Mesenchymal stem cell (in vitro differentiated cells and primary cell): ENCODE measurements around the gene TLCD2.
"Not testable (repeated sequence)": the region's sequence is repeated elsewhere in the genome, so short reads cannot be mapped to it uniquely, and the experiment has no call there.

Experiments used
- DNase-seq: peaks from one replicate; pipeline ENCODE4 v3.0.0-alpha.2; 2013
- H2AFZ ChIP-seq: one replicate; pipeline ENCODE4 v1.6.1; 2013; ENCODE audit warnings: low read depth, mild to moderate bottlenecking, control low read depth, inconsistent platforms, low read length, moderate library complexity
- H2AK5ac ChIP-seq: 2 replicates; pipeline ENCODE4 v1.6.1; 2013; ENCODE audit warnings: low read length, moderate library complexity, mild to moderate bottlenecking, inconsistent platforms; ENCODE audit not compliant: severe bottlenecking
- H2BK120ac ChIP-seq: one replicate; pipeline ENCODE4 v1.6.1; 2013; ENCODE audit warnings: low read depth, mild to moderate bottlenecking, inconsistent platforms, low read length, moderate library complexity
- H2BK12ac ChIP-seq, 2 experiments: one replicate each; pipeline ENCODE4 v1.6.1; 2013; ENCODE audit warnings: inconsistent platforms in 2 of 2, low read length in 2 of 2, mild to moderate bottlenecking in 2 of 2, moderate library complexity in 2 of 2, control low read depth in 1 of 2
- H2BK15ac ChIP-seq: one replicate; pipeline ENCODE4 v1.6.1; 2013; ENCODE audit warnings: mild to moderate bottlenecking, low read depth, inconsistent platforms; ENCODE audit not compliant: poor library complexity, severe bottlenecking
- H2BK5ac ChIP-seq: 2 replicates; pipeline ENCODE4 v1.6.1; 2013; ENCODE audit warnings: low read depth, mild to moderate bottlenecking, low read length, control low read depth, inconsistent platforms; ENCODE audit not compliant: poor library complexity, severe bottlenecking
- H3K14ac ChIP-seq, 2 experiments: one replicate each; pipeline ENCODE4 v1.6.1; 2013; ENCODE audit warnings: inconsistent platforms in 2 of 2, low read length in 2 of 2, control low read depth in 1 of 2, mild to moderate bottlenecking in 1 of 2, moderate library complexity in 1 of 2
- H3K18ac ChIP-seq, 2 experiments: one replicate each; pipeline ENCODE4 v1.6.1; 2013; ENCODE audit warnings: inconsistent platforms in 2 of 2, low read length in 2 of 2, control low read depth in 1 of 2, low read depth in 1 of 2, mild to moderate bottlenecking in 1 of 2
- H3K23ac ChIP-seq, 2 experiments: one replicate each; pipeline ENCODE4 v1.6.1; 2013; ENCODE audit warnings: inconsistent platforms in 2 of 2, low read length in 2 of 2, mild to moderate bottlenecking in 2 of 2, moderate library complexity in 2 of 2, control low read depth in 1 of 2
- H3K27ac ChIP-seq: 2 replicates; pipeline ENCODE4 v1.5.1; 2013; ENCODE audit warnings: mild to moderate bottlenecking, moderate library complexity, low read length, control low read depth, inconsistent platforms; ENCODE audit not compliant: poor library complexity, severe bottlenecking
- H3K27me3 ChIP-seq, 2 experiments: 2 replicates each; pipeline versions ENCODE4 v1.6.1 to v1.7.0; 2013; ENCODE audit warnings: low read length in 2 of 2, mild to moderate bottlenecking in 2 of 2, moderate library complexity in 2 of 2, control low read depth in 1 of 2, inconsistent platforms in 1 of 2; ENCODE audit not compliant: control insufficient read depth in 1 of 2, insufficient read depth in 1 of 2
- H3K36me3 ChIP-seq, 2 experiments: 2 replicates each; pipeline versions ENCODE4 v1.6.1 to v1.7.0; 2013; ENCODE audit warnings: low read length in 2 of 2, control low read depth in 1 of 2, inconsistent platforms in 1 of 2, low read depth in 1 of 2, mild to moderate bottlenecking in 1 of 2; ENCODE audit not compliant: insufficient read depth in 2 of 2, control insufficient read depth in 1 of 2
- H3K4ac ChIP-seq, 2 experiments: one replicate each; pipeline ENCODE4 v1.6.1; 2013; ENCODE audit warnings: inconsistent platforms in 2 of 2, low read length in 2 of 2, mild to moderate bottlenecking in 2 of 2, moderate library complexity in 2 of 2, control low read depth in 1 of 2, low read depth in 1 of 2
- H3K4me1 ChIP-seq: 2 replicates; pipeline ENCODE4 v1.6.1; 2013; ENCODE audit warnings: low read depth, low read length, control low read depth; ENCODE audit not compliant: control insufficient read depth, insufficient read depth
- H3K4me2 ChIP-seq: 2 replicates; pipeline ENCODE4 v1.6.1; 2013; ENCODE audit warnings: low read length, mild to moderate bottlenecking, inconsistent platforms; ENCODE audit not compliant: poor library complexity, severe bottlenecking
- H3K4me3 ChIP-seq, 2 experiments: 2 replicates each; pipeline versions ENCODE4 v1.5.1 to v1.7.0; 2013; ENCODE audit warnings: low read length in 2 of 2, mild to moderate bottlenecking in 2 of 2, control low read depth in 1 of 2, low read depth in 1 of 2; ENCODE audit not compliant: insufficient read depth in 1 of 2
- H3K79me1 ChIP-seq: replicated peaks from 2 replicates; pipeline ENCODE4 v1.6.1; 2013; ENCODE audit warnings: mild to moderate bottlenecking, control low read depth, low read length, inconsistent platforms; ENCODE audit not compliant: poor library complexity, severe bottlenecking
- H3K9ac ChIP-seq: 2 replicates; pipeline ENCODE4 v1.7.0; 2013; ENCODE audit warnings: mild to moderate bottlenecking, low read length, moderate library complexity
- H3K9me3 ChIP-seq: 2 replicates; pipeline ENCODE4 v1.7.0; 2013; ENCODE audit warnings: mild to moderate bottlenecking, low read length; ENCODE audit not compliant: control insufficient read depth
- H4K8ac ChIP-seq: one replicate; pipeline ENCODE4 v1.6.1; 2013; ENCODE audit warnings: inconsistent platforms, mild to moderate bottlenecking, low read length, moderate library complexity
- H4K91ac ChIP-seq: one replicate; pipeline ENCODE4 v1.6.1; 2013; ENCODE audit warnings: mild to moderate bottlenecking, low read length, inconsistent platforms
- WGBS: methylation state at CpG from one replicate; pipeline ENCODE4 v1.1.7; 2013; ENCODE audit warnings: mixed read lengths; 5-methylcytosine and 5-hydroxymethylcytosine counted together

TLCD2 gene

DNA sequence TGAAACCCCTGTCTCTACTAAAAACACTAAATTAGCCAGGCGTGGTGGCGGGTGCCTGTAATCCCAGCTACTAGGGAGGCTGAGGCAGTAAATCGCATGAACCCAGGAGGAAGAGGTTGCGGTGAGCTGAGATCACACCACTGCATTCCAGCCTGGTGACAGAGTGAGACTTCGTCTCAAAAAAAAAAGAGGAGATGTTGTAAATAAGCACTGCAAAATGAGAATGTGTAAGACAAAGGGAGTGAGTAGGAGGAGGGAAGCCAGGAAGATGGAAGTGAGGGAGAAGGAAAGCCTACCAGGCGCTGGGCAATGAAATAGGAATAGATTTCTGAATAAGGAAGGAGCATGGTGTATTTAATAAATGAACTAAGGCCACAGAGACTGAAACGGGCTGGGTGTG lies 16.8 kb downstream of the TLCD2 start:
- WGBS: 69% methylated on average over 7 of the region's 7 CpGs
- DNase-seq: peak; percentile 71
- Histone ChIP-seq H2BK15ac (no peak overlapping the region), H3K27me3 (no peaks in the 10 kb centered on the region), H2AFZ (no peak overlapping the region), H3K18ac (no peak overlapping the region), H4K8ac (no peak overlapping the region), H3K27ac (no peak overlapping the region), H3K4ac (no peak overlapping the region), H2BK120ac (no peak overlapping the region), H2BK5ac (no peak overlapping the region), H3K14ac (no peak overlapping the region), H2AK5ac (no peak overlapping the region), H3K9ac (no peak overlapping the region), H4K91ac (no peak overlapping the region), H3K9me3 (peaks cover 4% of the 10 kb centered on the region), H2BK12ac (no peak overlapping the region), H3K79me1 (no peaks in the 10 kb centered on the region), H3K23ac (no peak overlapping the region), H3K4me1 (no peaks in the 10 kb centered on the region), H3K4me2 (no peak overlapping the region), H3K36me3 (no peaks in the 10 kb centered on the region), H3K4me3 (no peak overlapping the region)

DNA sequence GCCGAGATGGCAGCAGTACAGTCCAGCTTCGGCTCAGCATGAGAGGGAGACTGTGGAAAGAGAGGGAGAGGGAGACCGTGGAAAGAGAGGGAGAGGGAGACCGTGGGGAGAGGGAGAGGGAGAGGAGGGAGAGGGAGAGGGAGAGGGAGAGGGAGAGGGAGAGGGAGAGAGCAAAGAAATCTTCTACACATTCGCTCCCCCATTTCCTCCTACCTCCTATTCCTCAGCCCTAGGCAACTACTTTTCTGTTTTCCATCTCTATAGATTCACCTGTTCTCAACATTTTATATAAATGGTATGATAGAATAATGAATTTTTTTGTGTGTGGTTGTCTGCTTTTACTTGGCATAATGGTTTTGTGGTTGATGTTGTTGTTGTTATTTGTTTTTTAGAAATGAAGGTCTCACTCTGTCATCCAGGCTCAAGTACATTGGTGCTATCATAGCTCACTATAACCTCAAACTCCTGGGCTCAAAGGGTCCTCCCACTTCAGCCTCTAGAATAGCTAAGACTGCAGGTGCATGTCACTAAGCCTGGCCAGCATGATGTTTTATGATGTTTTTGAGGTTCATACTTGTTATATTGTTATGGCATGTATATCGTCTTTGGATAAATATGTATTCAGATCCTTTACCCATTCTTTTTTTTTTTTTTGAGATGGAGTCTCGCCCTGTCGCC lies 19.5 kb downstream of the TLCD2 start:
- Histone ChIP-seq H3K79me1 (no peaks in the 10 kb centered on the region), H3K4me2 (no peak overlapping the region), H2AFZ (no peak overlapping the region), H3K9ac (no peak overlapping the region), H3K14ac (no peak overlapping the region), H3K4me1 (peaks cover under 1% of the 10 kb centered on the region), H2BK12ac (no peak overlapping the region), H3K18ac (no peak overlapping the region), H3K27me3 (no peaks in the 10 kb centered on the region), H2BK5ac (no peak overlapping the region), H2BK15ac (no peak overlapping the region), H2AK5ac (no peak overlapping the region), H3K36me3 (no peaks in the 10 kb centered on the region), H3K27ac (no peak overlapping the region), H4K91ac (no peak overlapping the region), H3K4ac (no peak overlapping the region), H4K8ac (no peak overlapping the region), H3K9me3 (peaks cover 4% of the 10 kb centered on the region), H2BK120ac (no peak overlapping the region), H3K23ac (no peak overlapping the region), H3K4me3 (no peak overlapping the region)
- DNase-seq: no peak
- WGBS: 100% methylated on average over 1 of the region's 8 CpGs

GRCh38 chr17:1688405-1688804 lies 21.8 kb downstream of the TLCD2 start:
- not testable (repeated sequence) for H3K36me3 ChIP-seq, DNase-seq, H2BK15ac ChIP-seq, H2AFZ ChIP-seq, H3K14ac ChIP-seq, H3K4me2 ChIP-seq, H2BK5ac ChIP-seq, H2BK12ac ChIP-seq, H3K27ac ChIP-seq, H3K27me3 ChIP-seq, H3K23ac ChIP-seq, H3K4me3 ChIP-seq, H3K4ac ChIP-seq, H4K91ac ChIP-seq, H3K79me1 ChIP-seq, H3K4me1 ChIP-seq, H4K8ac ChIP-seq, H2BK120ac ChIP-seq, H3K9ac ChIP-seq, H3K9me3 ChIP-seq, H2AK5ac ChIP-seq, H3K18ac ChIP-seq
- WGBS: 93% methylated on average over 4 of the region's 6 CpGs

GRCh38 chr17:1686086-1686485 lies 24.1 kb downstream of the TLCD2 start:
- no peak overlapping the region for H3K4me3 ChIP-seq
- 85% methylated on average over 4 of the region's 7 CpGs for WGBS

More at GRCh38 chr17:1686086-1686485, 24.1 kb downstream of the TLCD2 start:
- Histone ChIP-seq H3K4me1 (peaks cover 8% of the 10 kb centered on the region), H3K27ac (peak overlapping the region; percentile 54), H2BK12ac (no peak overlapping the region), H3K18ac (no peak overlapping the region), H3K23ac (no peak overlapping the region), H3K14ac (no peak overlapping the region), H3K36me3 (peaks cover 17 to 22% of the 10 kb centered on the region in 2 experiments), H4K8ac (no peak overlapping the region), H2BK15ac (no peak overlapping the region), H3K4ac (no peak overlapping the region), H3K9ac (no peak overlapping the region), H2BK120ac (no peak overlapping the region), H3K9me3 (no peaks in the 10 kb centered on the region), H3K4me2 (no peak overlapping the region), H2BK5ac (no peak overlapping the region), H2AK5ac (no peak overlapping the region), H2AFZ (no peak overlapping the region), H4K91ac (no peak overlapping the region), H3K79me1 (peaks cover 9% of the 10 kb centered on the region), H3K27me3 (no peaks in the 10 kb centered on the region)
- DNase-seq: no peak
